Measurements from ENCODE around the gene FAM107A.

DNA sequence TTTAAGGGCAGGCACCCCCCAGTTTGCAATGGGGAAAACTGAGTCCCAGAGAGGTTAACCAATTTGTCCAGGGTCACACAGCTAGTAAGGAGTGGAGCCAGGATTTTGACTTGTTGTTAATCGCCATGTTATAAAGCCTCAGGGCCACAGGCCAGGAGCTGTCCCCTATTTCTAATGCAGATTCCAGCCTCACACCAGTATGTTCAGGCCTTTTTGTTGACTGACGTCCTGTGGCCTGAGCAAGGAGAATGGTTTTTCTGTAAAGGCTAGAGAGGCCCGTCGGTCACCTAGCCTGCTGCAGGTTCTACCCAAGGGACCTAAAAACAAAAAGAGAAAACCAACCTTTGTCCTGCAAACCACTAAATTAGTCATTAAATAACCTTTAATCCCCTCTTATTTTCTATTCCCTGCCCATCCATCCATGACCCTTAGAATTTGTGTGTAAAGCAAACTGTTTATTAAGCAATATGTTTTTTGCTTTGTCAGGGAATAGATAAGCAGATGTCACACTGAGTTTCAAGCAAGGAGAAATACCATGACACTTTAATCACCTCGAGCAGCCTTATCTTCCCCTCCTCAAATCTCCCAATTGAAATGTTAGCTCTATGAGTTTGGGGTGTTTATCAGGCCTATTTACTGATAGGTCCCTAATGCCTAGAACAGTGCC, 54.3 kb downstream of the FAM107A start:
- no peak for TF ChIP-seq TP53 (CRISPR knock-in tag; conservative IDR thresholded peaks at IDR 0.05)
- TF ChIP-seq, protein P1, sequence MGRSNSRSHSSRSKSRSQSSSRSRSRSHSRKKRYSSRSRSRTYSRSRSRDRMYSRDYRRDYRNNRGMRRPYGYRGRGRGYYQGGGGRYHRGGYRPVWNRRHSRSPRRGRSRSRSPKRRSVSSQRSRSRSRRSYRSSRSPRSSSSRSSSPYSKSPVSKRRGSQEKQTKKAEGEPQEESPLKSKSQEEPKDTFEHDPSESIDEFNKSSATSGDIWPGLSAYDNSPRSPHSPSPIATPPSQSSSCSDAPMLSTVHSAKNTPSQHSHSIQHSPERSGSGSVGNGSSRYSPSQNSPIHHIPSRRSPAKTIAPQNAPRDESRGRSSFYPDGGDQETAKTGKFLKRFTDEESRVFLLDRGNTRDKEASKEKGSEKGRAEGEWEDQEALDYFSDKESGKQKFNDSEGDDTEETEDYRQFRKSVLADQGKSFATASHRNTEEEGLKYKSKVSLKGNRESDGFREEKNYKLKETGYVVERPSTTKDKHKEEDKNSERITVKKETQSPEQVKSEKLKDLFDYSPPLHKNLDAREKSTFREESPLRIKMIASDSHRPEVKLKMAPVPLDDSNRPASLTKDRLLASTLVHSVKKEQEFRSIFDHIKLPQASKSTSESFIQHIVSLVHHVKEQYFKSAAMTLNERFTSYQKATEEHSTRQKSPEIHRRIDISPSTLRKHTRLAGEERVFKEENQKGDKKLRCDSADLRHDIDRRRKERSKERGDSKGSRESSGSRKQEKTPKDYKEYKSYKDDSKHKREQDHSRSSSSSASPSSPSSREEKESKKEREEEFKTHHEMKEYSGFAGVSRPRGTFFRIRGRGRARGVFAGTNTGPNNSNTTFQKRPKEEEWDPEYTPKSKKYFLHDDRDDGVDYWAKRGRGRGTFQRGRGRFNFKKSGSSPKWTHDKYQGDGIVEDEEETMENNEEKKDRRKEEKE (IDR thresholded peaks at IDR 0.05): no peak
- TF ChIP-seq, protein P2, sequence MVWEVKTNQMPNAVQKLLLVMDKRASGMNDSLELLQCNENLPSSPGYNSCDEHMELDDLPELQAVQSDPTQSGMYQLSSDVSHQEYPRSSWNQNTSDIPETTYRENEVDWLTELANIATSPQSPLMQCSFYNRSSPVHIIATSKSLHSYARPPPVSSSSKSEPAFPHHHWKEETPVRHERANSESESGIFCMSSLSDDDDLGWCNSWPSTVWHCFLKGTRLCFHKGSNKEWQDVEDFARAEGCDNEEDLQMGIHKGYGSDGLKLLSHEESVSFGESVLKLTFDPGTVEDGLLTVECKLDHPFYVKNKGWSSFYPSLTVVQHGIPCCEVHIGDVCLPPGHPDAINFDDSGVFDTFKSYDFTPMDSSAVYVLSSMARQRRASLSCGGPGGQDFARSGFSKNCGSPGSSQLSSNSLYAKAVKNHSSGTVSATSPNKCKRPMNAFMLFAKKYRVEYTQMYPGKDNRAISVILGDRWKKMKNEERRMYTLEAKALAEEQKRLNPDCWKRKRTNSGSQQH (CRISPR knock-in tag; IDR thresholded peaks at IDR 0.05; ENCODE audit: low read depth): no peak
- TF ChIP-seq, protein P3, sequence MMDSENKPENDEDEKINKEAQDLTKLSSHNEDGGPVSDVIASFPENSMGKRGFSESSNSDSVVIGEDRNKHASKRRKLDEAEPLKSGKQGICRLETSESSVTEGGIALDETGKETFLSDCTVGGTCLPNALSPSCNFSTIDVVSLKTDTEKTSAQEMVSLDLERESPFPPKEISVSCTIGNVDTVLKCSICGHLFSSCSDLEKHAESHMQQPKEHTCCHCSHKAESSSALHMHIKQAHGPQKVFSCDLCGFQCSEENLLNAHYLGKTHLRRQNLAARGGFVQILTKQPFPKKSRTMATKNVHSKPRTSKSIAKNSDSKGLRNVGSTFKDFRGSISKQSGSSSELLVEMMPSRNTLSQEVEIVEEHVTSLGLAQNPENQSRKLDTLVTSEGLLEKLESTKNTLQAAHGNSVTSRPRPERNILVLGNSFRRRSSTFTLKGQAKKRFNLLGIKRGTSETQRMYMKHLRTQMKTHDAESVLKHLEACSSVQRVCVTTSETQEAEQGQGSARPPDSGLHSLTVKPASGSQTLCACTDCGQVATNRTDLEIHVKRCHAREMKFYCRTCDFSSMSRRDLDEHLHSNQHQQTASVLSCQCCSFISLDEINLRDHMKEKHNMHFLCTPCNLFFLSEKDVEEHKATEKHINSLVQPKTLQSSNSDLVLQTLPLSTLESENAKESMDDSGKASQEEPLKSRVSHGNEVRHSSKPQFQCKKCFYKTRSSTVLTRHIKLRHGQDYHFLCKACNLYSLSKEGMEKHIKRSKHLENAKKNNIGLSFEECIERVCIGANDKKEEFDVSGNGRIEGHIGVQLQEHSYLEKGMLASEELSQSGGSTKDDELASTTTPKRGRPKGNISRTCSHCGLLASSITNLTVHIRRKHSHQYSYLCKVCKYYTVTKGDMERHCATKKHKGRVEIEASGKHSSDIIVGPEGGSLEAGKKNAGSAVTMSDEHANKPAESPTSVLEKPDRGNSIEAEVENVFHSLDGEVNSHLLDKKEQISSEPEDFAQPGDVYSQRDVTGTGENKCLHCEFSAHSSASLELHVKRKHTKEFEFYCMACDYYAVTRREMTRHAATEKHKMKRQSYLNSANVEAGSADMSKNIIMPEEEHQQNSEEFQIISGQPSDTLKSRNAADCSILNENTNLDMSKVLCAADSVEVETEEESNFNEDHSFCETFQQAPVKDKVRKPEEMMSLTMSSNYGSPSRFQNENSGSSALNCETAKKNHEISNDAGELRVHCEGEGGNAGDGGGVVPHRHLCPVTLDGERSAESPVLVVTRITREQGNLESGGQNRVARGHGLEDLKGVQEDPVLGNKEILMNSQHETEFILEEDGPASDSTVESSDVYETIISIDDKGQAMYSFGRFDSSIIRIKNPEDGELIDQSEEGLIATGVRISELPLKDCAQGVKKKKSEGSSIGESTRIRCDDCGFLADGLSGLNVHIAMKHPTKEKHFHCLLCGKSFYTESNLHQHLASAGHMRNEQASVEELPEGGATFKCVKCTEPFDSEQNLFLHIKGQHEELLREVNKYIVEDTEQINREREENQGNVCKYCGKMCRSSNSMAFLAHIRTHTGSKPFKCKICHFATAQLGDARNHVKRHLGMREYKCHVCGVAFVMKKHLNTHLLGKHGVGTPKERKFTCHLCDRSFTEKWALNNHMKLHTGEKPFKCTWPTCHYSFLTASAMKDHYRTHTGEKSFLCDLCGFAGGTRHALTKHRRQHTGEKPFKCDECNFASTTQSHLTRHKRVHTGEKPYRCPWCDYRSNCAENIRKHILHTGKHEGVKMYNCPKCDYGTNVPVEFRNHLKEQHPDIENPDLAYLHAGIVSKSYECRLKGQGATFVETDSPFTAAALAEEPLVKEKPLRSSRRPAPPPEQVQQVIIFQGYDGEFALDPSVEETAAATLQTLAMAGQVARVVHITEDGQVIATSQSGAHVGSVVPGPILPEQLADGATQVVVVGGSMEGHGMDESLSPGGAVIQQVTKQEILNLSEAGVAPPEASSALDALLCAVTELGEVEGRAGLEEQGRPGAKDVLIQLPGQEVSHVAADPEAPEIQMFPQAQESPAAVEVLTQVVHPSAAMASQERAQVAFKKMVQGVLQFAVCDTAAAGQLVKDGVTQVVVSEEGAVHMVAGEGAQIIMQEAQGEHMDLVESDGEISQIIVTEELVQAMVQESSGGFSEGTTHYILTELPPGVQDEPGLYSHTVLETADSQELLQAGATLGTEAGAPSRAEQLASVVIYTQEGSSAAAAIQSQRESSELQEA (CRISPR knock-in tag; IDR thresholded peaks at IDR 0.05; ENCODE audit: not compliant biosample characterization): no peak
- TF ChIP-seq, protein P4, sequence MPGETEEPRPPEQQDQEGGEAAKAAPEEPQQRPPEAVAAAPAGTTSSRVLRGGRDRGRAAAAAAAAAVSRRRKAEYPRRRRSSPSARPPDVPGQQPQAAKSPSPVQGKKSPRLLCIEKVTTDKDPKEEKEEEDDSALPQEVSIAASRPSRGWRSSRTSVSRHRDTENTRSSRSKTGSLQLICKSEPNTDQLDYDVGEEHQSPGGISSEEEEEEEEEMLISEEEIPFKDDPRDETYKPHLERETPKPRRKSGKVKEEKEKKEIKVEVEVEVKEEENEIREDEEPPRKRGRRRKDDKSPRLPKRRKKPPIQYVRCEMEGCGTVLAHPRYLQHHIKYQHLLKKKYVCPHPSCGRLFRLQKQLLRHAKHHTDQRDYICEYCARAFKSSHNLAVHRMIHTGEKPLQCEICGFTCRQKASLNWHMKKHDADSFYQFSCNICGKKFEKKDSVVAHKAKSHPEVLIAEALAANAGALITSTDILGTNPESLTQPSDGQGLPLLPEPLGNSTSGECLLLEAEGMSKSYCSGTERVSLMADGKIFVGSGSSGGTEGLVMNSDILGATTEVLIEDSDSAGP (CRISPR knock-in tag; IDR thresholded peaks at IDR 0.05; ENCODE audit: borderline replicate concordance): no peak
- TF ChIP-seq EZH2 (conservative IDR thresholded peaks at IDR 0.05; ENCODE audit: low read depth, low read length): no peak
- TF ChIP-seq, protein P5, sequence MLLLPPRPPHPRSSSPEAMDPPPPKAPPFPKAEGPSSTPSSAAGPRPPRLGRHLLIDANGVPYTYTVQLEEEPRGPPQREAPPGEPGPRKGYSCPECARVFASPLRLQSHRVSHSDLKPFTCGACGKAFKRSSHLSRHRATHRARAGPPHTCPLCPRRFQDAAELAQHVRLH (CRISPR knock-in tag; IDR thresholded peaks at IDR 0.05; ENCODE audit: borderline replicate concordance, low read depth): no peak
- no peak for TF ChIP-seq BRD4 (CRISPR knock-in tag; IDR thresholded peaks at IDR 0.05)

All from HepG2 (cell line).